Common myeloid progenitor, CD34-positive (primary cell): Measurements from ENCODE around the gene IGSF22.

ENCODE experiments used
- CTCF ChIA-PET: fragments of 350-600 bp; sonication (Branson Sonifier 250); formaldehyde crosslinking; loops from one replicate; lab custom pipeline; 2021; ENCODE audit warnings: antibody characterized with exemption; lab: Charles Lee
- POLR2A ChIA-PET: fragments of 350-600 bp; sonication (Branson Sonifier 250); formaldehyde crosslinking; loops from one replicate; lab custom pipeline; 2021; ENCODE audit warnings: antibody characterized with exemption; lab: Charles Lee
- DNase-seq, 3 donors: peaks; one replicate each; pipeline versions ENCODE4 v3.0.0 to v3.0.0-alpha.2; 2013
- H3K27ac ChIP-seq, 2 experiments: 1 replicate in 1 of 2; 2 replicates in 1 of 2; pipeline ENCODE4 v1.7.0; 2013; ENCODE audit warnings: inconsistent platforms in 2 of 2, low read length in 2 of 2, mild to moderate bottlenecking in 2 of 2, low read depth in 1 of 2, moderate library complexity in 1 of 2; ENCODE audit not compliant: severe bottlenecking in 2 of 2, insufficient read depth in 1 of 2, poor library complexity in 1 of 2
- H3K27me3 ChIP-seq, 5 experiments: replicated peaks in 2 of 5; 1 replicate in 3 of 5; 2 replicates in 2 of 5; pipeline versions ENCODE4 v1.6.1 to v1.7.0; 2013; ENCODE audit warnings: low read length in 4 of 5, mild to moderate bottlenecking in 2 of 5, moderate library complexity in 2 of 5, inconsistent platforms in 1 of 5; ENCODE audit not compliant: insufficient read depth in 5 of 5, control insufficient read depth in 4 of 5
- H3K36me3 ChIP-seq, 4 experiments: 1 replicate in 2 of 4; 2 replicates in 2 of 4; pipeline versions ENCODE4 v1.6.1 to v1.7.0; 2013; ENCODE audit warnings: low read length in 3 of 4, control low read depth in 1 of 4, mild to moderate bottlenecking in 1 of 4; ENCODE audit not compliant: control insufficient read depth in 4 of 4, insufficient read depth in 4 of 4
- H3K4me1 ChIP-seq, 4 experiments: 1 replicate in 3 of 4; 2 replicates in 1 of 4; pipeline versions ENCODE4 v1.6.1 to v1.7.1; 2013; ENCODE audit warnings: low read length in 3 of 4, mild to moderate bottlenecking in 3 of 4, control low read depth in 1 of 4, inconsistent platforms in 1 of 4, moderate library complexity in 1 of 4; ENCODE audit not compliant: control insufficient read depth in 4 of 4, insufficient read depth in 4 of 4; ENCODE audit errors: control extremely low read depth in 1 of 4
- H3K4me3 ChIP-seq, 7 experiments: 1 replicate in 4 of 7; 2 replicates in 3 of 7; pipeline versions ENCODE4 v1.5.1 to v1.7.0; 2013; ENCODE audit warnings: mild to moderate bottlenecking in 7 of 7, low read length in 6 of 7, moderate library complexity in 6 of 7, inconsistent platforms in 2 of 7, low read depth in 2 of 7, control low read depth in 1 of 7; ENCODE audit not compliant: insufficient read depth in 4 of 7, control insufficient read depth in 1 of 7; ENCODE audit errors: extremely low read depth in 1 of 7
- H3K9me3 ChIP-seq, 5 experiments: 1 replicate in 4 of 5; 2 replicates in 1 of 5; pipeline versions ENCODE4 v1.6.1 to v1.7.1; 2013; ENCODE audit warnings: low read length in 4 of 5, mild to moderate bottlenecking in 2 of 5, inconsistent platforms in 1 of 5, low read depth in 1 of 5, moderate library complexity in 1 of 5; ENCODE audit not compliant: control insufficient read depth in 4 of 5, insufficient read depth in 2 of 5; ENCODE audit errors: control extremely low read depth in 1 of 5
- WGBS: methylation state at CpG from one replicate; pipeline ENCODE4 v1.1.5; 2013; ENCODE audit not compliant: insufficient coverage; 5-methylcytosine and 5-hydroxymethylcytosine counted together

Gene IGSF22

DNA sequence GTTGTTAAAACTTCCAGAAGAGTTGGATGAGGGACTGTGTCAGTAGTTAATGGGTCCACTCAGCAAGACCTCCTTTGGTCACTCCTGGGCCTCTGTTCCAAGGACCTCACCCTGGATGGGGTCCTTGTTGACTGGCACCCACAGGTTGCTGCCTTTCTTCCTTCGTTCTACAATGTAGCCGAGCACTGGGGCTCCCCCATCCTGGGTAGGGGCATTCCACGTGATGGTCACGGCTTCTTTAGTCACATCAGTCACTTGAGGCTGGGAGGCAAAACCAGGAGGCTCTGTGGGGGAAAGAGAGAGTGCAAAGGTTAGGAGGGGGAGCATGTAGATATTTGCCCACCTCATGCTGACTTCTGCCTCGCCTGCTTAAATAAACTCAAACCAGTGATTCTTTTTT lies 15.4 kb downstream of the IGSF22 start:
- Histone ChIP-seq H3K9me3 (no peaks in the 10 kb centered on the region), H3K27me3 (peaks cover 0 to 18% (median 0%) of the 10 kb centered on the region in 5 experiments), H3K27ac (no peak overlapping the region), H3K4me3 (no peak overlapping the region), H3K36me3 (no peaks in the 10 kb centered on the region), H3K4me1 (peaks cover under 1 to 14% (median 9%) of the 10 kb centered on the region in 4 experiments)
- WGBS: 90% methylated on average over 2 of the region's 5 CpGs
- ChIA-PET POLR2A (no interaction called here), CTCF (no interaction called here)
- DNase-seq: no peak

- CTCF ChIA-PET: interaction anchor here (1.5 to 1.6 kb wide), 2 partner anchors 25 to 162 kb away, joined by 3 to 4 read pairs; no protein-coding TSS in a partner anchor
- peaks cover 5 to 24% (median 11%) of the 10 kb centered on the region in 4 experiments for H3K4me1 ChIP-seq
- no peak for DNase-seq
- POLR2A ChIA-PET: no interaction called here
- no peak overlapping the region for H3K4me3 ChIP-seq
- peaks cover 0 to 24% (median 0%) of the 10 kb centered on the region in 5 experiments for H3K27me3 ChIP-seq
- no peaks in the 10 kb centered on the region for H3K36me3 ChIP-seq
- WGBS: 100% methylated on average over 1 of the region's 4 CpGs
- no peak overlapping the region for H3K27ac ChIP-seq
- H3K9me3 ChIP-seq: no peaks in the 10 kb centered on the region
Measured at GRCh38 chr11:18709414-18709813, 16.6 kb downstream of the IGSF22 start.

GRCh38 chr11:18707811-18708340 lies 18.1 kb downstream of the IGSF22 start:
- 98% methylated on average over 6 of the region's 12 CpGs for WGBS
- no peak overlapping the region for H3K27ac ChIP-seq
- H3K27me3 ChIP-seq: peaks cover 0 to 31% (median 0%) of the 10 kb centered on the region in 5 experiments
- DNase-seq: no peak
- ChIA-PET CTCF (interaction anchor here (1.1 to 1.4 kb wide), 2 partner anchors 13 to 14 kb away, joined by 3 to 5 read pairs; no protein-coding TSS in a partner anchor), POLR2A (no interaction called here)
- peaks cover 5 to 24% (median 11%) of the 10 kb centered on the region in 4 experiments for H3K4me1 ChIP-seq
- H3K36me3 ChIP-seq: peaks cover 0 to under 1% (median 0%) of the 10 kb centered on the region in 4 experiments
- no peak overlapping the region for H3K4me3 ChIP-seq
- no peaks in the 10 kb centered on the region for H3K9me3 ChIP-seq

DNA sequence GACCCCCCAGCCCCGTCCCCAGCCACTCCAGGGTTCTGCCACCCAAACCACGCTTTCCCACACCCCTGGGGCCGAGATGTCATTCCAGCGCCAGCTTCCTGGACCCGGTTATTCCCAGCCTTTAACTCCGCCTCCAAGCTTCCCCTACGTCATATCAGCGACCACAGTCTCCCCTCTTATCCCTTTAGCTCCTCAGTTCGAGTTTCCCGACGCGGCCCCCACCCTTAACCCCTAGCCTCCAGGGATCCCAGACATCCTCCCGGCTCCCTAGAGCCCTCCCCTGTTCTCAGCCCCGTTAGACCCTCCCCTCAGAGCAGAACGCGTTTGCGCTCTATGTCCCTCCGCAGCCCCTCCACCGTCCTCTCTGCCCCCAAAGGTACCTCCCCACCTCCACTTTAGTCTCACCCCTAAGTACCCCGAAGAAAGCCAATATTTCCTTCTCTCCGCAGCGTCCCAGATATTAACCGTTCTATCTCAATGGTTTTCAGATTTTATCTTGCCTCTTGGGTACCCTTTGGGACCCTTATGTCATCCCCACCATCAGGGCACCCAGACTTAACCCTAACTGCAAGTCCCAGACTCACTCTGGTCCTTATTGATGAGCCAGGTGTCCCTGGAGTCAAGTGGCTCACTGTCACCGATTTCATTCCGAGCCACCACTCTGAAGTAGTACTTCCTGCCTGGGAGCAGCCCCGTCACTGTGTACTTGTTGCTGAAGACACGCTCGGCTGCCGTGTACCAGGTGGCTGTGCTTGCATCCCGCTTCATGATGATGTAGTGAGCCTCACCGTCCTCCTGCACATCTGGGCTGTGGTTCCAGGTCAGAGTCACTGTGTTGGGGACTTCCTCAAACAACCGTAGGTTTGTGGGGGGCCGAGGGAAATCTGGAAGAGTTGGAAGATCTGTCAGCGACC lies 19.4 kb downstream of the IGSF22 start:
- DNase-seq: peak; percentile 39 to 91 (median 87)
- Histone ChIP-seq H3K4me1 (peaks cover 5 to 24% (median 11%) of the 10 kb centered on the region in 4 experiments), H3K27me3 (peaks cover 0 to 31% (median 0%) of the 10 kb centered on the region in 5 experiments), H3K27ac (no peak overlapping the region), H3K9me3 (no peaks in the 10 kb centered on the region), H3K4me3 (peak overlapping the region in 6 of 7 experiments; percentile 28 to 85 (median 66)), H3K36me3 (peaks cover 0 to 5% (median 0%) of the 10 kb centered on the region in 4 experiments)
- ChIA-PET POLR2A (no interaction called here), CTCF (interaction anchor here (0.6 to 1.9 kb wide), 5 partner anchors 14 to 192 kb away, joined by 3 to 7 read pairs (median 3); no protein-coding TSS in a partner anchor)
- 5% methylated on average over 31 of the region's 34 CpGs for WGBS

- 3% methylated on average over 27 of the region's 46 CpGs for WGBS
- ChIA-PET POLR2A (no interaction called here), CTCF (interaction anchor here (0.7 to 1.9 kb wide), 5 partner anchors 15 to 166 kb away, joined by 3 to 7 read pairs (median 4); no protein-coding TSS in a partner anchor)
- Histone ChIP-seq H3K27ac (no peak overlapping the region), H3K4me3 (peak overlapping the region in 6 of 7 experiments; percentile 30 to 83 (median 67)), H3K9me3 (no peaks in the 10 kb centered on the region), H3K27me3 (peaks cover 0 to 31% (median 0%) of the 10 kb centered on the region in 5 experiments), H3K4me1 (peaks cover 5 to 24% (median 11%) of the 10 kb centered on the region in 4 experiments), H3K36me3 (peaks cover 0 to 8% (median 0%) of the 10 kb centered on the region in 4 experiments)
- peak in 2 of 3 donors; percentile 52 to 65 for DNase-seq
Measured at GRCh38 chr11:18705651-18706281, 20.2 kb downstream of the IGSF22 start.

DNA sequence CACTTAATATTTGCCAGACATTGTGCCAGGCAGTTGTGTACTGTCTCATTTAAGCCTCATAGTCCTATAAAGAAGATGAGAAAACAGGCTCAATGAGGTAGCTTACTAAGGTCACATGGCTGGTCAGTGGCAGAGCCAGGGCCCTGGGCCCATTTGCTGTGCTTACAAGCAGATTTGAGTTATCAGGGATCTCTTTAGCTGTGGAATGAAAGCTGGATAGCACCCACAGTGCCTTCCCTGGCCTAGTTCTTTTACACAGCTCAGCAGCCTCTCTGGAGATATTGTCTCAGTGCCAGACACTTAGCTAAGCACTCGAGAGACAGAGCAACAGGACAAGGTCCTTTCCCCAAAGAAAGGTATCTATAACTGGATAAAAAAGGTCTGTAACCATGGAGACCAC lies 21.3 kb downstream of the IGSF22 start:
- Histone ChIP-seq H3K27ac (no peak overlapping the region), H3K4me3 (no peak overlapping the region), H3K36me3 (peaks cover 0 to 8% (median 0%) of the 10 kb centered on the region in 4 experiments), H3K4me1 (peaks cover 6 to 31% (median 16%) of the 10 kb centered on the region in 4 experiments), H3K27me3 (peaks cover 0 to 33% (median 0%) of the 10 kb centered on the region in 5 experiments), H3K9me3 (no peaks in the 10 kb centered on the region)
- ChIA-PET POLR2A (interaction anchor here (1.2 kb wide), 1 partner anchor 70 kb away, joined by 3 read pairs; no protein-coding TSS in a partner anchor), CTCF (interaction anchor here (0.8 to 1.9 kb wide), 7 partner anchors 8 to 164 kb away, joined by 3 to 6 read pairs (median 3); no protein-coding TSS in a partner anchor)
- WGBS: no CpG with 5 or more reads among the region's 1 CpG
- no peak for DNase-seq
